SK-N-SH (cell line): ENCODE data around the gene HMBS.

Experiments used
- EZH2phosphoT487 ChIP-seq: fragments of 200-600 bp; sonication (generic); IDR thresholded peaks from 2 replicates; pipeline ENCODE4 v1.6.1; 2017; ENCODE audit warnings: low read depth, mixed run types, mild to moderate bottlenecking, antibody characterized with exemption, moderate library complexity, borderline replicate concordance
- JUND ChIP-seq: IDR thresholded peaks from 2 replicates; pipeline ENCODE4 v1.4.0; 2012
- TCF12 ChIP-seq: IDR thresholded peaks from 2 replicates; pipeline ENCODE4 v1.4.0; 2012
- TF ChIP-seq, protein P1 (sequence below): fragments of 200-600 bp; sonication (generic); IDR thresholded peaks from 2 replicates; pipeline ENCODE4 v1.6.1; 2017; ENCODE audit warnings: antibody characterized with exemption, mild to moderate bottlenecking, moderate library complexity

DNA sequence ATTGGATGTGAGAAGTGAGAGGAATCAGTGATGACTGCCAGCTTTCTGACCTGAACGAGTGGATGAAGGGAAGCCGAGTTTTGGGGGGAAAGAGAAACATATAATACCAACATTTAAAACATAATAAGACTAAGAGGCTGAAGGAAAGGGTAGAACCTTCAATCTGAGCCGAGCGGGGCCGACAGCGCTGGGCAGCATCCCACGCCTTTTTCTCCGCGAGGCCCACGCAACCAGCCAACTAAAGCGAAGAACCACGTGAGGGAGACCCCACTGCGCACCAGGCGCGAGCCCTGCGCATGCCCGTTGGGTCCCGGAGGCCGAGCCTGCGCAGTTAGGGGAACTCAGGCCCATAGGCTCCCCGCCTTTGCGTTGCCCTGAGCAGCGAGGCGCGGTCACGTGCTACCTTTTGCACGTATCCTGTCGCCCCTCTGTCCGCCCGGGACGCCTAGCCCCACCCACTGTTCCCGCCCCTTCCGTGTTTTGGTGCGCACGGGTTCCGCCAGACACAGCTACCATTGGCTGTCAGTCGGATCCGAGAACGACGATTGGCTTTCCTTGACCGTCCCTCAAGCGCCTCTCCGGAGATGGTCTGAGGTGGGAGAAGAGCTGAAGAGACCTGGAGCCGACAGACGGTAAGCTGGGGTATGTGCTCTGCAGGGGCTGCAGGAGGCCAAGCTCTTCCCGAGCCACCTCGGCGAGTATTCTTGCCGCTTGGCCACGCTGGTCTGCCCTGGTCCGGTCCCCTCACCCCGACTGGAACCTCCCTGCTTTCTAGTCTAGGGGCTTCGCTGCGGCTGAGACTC, 36.5 kb downstream of the HMBS start, which contains the start of gene HINFP:
- TF ChIP-seq, protein P1, sequence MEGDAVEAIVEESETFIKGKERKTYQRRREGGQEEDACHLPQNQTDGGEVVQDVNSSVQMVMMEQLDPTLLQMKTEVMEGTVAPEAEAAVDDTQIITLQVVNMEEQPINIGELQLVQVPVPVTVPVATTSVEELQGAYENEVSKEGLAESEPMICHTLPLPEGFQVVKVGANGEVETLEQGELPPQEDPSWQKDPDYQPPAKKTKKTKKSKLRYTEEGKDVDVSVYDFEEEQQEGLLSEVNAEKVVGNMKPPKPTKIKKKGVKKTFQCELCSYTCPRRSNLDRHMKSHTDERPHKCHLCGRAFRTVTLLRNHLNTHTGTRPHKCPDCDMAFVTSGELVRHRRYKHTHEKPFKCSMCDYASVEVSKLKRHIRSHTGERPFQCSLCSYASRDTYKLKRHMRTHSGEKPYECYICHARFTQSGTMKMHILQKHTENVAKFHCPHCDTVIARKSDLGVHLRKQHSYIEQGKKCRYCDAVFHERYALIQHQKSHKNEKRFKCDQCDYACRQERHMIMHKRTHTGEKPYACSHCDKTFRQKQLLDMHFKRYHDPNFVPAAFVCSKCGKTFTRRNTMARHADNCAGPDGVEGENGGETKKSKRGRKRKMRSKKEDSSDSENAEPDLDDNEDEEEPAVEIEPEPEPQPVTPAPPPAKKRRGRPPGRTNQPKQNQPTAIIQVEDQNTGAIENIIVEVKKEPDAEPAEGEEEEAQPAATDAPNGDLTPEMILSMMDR, result no peak
- TF ChIP-seq TCF12 (no peak), JUND (no peak), EZH2phosphoT487 (no peak)
